Loucy (cell line): ENCODE results near the gene SH3PXD2A.

Experiments used
- EZH2phosphoT487 ChIP-seq: fragments of 200-600 bp; IDR thresholded peaks from 2 replicates; pipeline ENCODE4 v1.6.1; 2018; ENCODE audit warnings: antibody characterized with exemption, mild to moderate bottlenecking, moderate library complexity, borderline replicate concordance
- TF ChIP-seq, protein P1 (sequence below): fragments of 200-600 bp; sonication (generic); conservative IDR thresholded peaks from 2 replicates; pipeline ENCODE4 v1.5.1; 2014; ENCODE audit warnings: mild to moderate bottlenecking, antibody characterized with exemption, low read length

DNA sequence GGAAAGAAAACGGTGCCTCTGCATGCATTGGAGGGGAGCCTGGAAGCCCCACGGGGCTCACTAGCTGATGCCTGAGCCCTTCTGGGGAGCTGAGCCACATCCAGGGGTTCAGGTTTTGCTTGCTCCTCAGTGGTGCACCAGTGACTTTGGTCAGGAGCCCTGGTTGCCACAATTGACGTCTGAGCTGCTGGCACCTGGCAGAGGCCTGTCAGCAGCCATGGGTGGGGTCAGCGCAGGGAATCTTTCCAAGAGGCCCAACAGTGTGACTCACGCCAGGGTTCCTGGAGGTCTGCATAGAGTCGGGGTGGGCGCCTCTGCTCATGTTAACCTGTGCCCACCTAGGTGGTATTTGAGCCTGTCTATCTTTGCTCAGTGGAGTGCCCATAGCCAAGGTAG, 223.1 kb downstream of the SH3PXD2A start:
- TF ChIP-seq, protein P1, sequence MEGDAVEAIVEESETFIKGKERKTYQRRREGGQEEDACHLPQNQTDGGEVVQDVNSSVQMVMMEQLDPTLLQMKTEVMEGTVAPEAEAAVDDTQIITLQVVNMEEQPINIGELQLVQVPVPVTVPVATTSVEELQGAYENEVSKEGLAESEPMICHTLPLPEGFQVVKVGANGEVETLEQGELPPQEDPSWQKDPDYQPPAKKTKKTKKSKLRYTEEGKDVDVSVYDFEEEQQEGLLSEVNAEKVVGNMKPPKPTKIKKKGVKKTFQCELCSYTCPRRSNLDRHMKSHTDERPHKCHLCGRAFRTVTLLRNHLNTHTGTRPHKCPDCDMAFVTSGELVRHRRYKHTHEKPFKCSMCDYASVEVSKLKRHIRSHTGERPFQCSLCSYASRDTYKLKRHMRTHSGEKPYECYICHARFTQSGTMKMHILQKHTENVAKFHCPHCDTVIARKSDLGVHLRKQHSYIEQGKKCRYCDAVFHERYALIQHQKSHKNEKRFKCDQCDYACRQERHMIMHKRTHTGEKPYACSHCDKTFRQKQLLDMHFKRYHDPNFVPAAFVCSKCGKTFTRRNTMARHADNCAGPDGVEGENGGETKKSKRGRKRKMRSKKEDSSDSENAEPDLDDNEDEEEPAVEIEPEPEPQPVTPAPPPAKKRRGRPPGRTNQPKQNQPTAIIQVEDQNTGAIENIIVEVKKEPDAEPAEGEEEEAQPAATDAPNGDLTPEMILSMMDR: no peak
- no peak for TF ChIP-seq EZH2phosphoT487
